K562 (cell line): ENCODE data around the gene SCN4A. TPM values are rescaled to one million over a fixed set of nuclear protein-coding genes. Genes with fewer than 3 reads are reported as not detected.

Experiments used
- ATAC-seq: fragments of 200-7000 bp; cut with Tn5 transposase; 3 replicates; pipeline ENCODE4 v1.9.1; 2020; ENCODE audit warnings: moderate library complexity
- BruUV-seq: library from RNA; stranded (reverse); fragments of 400-500 nt; replicated peaks from 2 replicates; lab custom pipeline; 2021; lab: Mats Ljungman, UMichigan
- CTCF ChIA-PET: fragments of 300-600 bp; formaldehyde crosslinking; extraction: SDS; loops from one replicate; lab custom pipeline; 2021; ENCODE audit warnings: low intra/inter-chr PET ratio; lab: Yijun Ruan, JAX
- POLR2A ChIA-PET: fragments of 300-600, 350-650 bp; sonication (Branson Sonifier 250); formaldehyde crosslinking; extraction: SDS; loops from one replicate; lab custom pipeline; 2021; ENCODE audit warnings: antibody characterized with exemption, inconsistent platforms; lab: Yijun Ruan, JAX
- DNase-seq, 4 experiments: peaks; one replicate each; pipeline versions ENCODE4 v3.0.0 to v3.0.0-alpha.2; 2011 to 2018; ENCODE audit warnings: low spot score in 3 of 4, mixed read lengths in 3 of 4; ENCODE audit errors: extremely low read depth in 1 of 4
- FAIRE-seq: peaks from 2 replicates; lab custom pipeline; 2011; peaks lifted over from hg19 to GRCh38; lab: Jason Lieb, UNC
- H2AFZ ChIP-seq: 2 replicates; pipeline ENCODE4 v1.6.0; 2011; ENCODE audit warnings: low read depth, low read length, control low read depth, inconsistent platforms
- H3K27ac ChIP-seq: fragments of 200-600 bp; 3 replicates; pipeline ENCODE4 v1.8.0; 2011; ENCODE audit warnings: low read depth, mild to moderate bottlenecking, control low read depth, inconsistent platforms, low read length, moderate library complexity, mixed read lengths; ENCODE audit errors: extremely low read depth
- H3K27me3 ChIP-seq, 2 experiments: fragments of 300-600 bp in 1 of 2; 2 replicates in 1 of 2; 3 replicates in 1 of 2; pipeline versions ENCODE4 v1.6.0 to v1.8.0; 2011; ENCODE audit warnings: inconsistent platforms in 2 of 2, low read length in 2 of 2, mild to moderate bottlenecking in 1 of 2, mixed read lengths in 1 of 2, moderate library complexity in 1 of 2; ENCODE audit not compliant: control insufficient read depth in 2 of 2, insufficient read depth in 2 of 2
- H3K36me3 ChIP-seq: fragments of 300-600 bp; 3 replicates; pipeline ENCODE4 v1.8.0; 2011; ENCODE audit warnings: mild to moderate bottlenecking, low read length, inconsistent platforms; ENCODE audit not compliant: control insufficient read depth, insufficient read depth
- H3K4me1 ChIP-seq, 2 experiments: fragments of 200-600 bp in 1 of 2; replicated peaks in 1 of 2; 2 replicates in 1 of 2; 3 replicates in 1 of 2; pipeline versions ENCODE4 v1.5.1 to v1.8.0; 2011; ENCODE audit warnings: inconsistent platforms in 2 of 2, low read length in 2 of 2, mild to moderate bottlenecking in 1 of 2, mixed read lengths in 1 of 2, moderate library complexity in 1 of 2; ENCODE audit not compliant: control insufficient read depth in 2 of 2, insufficient read depth in 2 of 2
- H3K4me2 ChIP-seq: 2 replicates; pipeline ENCODE4 v1.6.1; 2011; ENCODE audit warnings: low read length, control low read depth, inconsistent platforms, mixed read lengths; ENCODE audit not compliant: insufficient read depth
- H3K4me3 ChIP-seq: fragments of 200-600 bp; sonication (generic), shearing (Covaris generic); 2 replicates; pipeline ENCODE4 v1.5.1; 2016; ENCODE audit warnings: control low read depth, inconsistent platforms
- H3K79me2 ChIP-seq: fragments of 200-600 bp; 3 replicates; pipeline ENCODE4 v1.8.0; 2011; ENCODE audit warnings: low read length, inconsistent platforms; ENCODE audit not compliant: control insufficient read depth, insufficient read depth
- H3K9ac ChIP-seq, 2 experiments: 2 replicates each; pipeline versions ENCODE4 v1.6.0 to v1.6.1; 2011; ENCODE audit warnings: low read depth in 2 of 2, low read length in 2 of 2, control low read depth in 1 of 2, inconsistent platforms in 1 of 2, mild to moderate bottlenecking in 1 of 2, mixed read lengths in 1 of 2; ENCODE audit not compliant: insufficient read depth in 1 of 2
- H3K9me1 ChIP-seq: one replicate; pipeline ENCODE4 v1.6.0; 2011; ENCODE audit warnings: inconsistent platforms, mild to moderate bottlenecking, low read length, moderate library complexity; ENCODE audit not compliant: control insufficient read depth, insufficient read depth
- H3K9me3 ChIP-seq: replicated peaks from 2 replicates; pipeline ENCODE4 v1.5.1; 2011; ENCODE audit warnings: low read depth, low read length, inconsistent platforms; ENCODE audit not compliant: control insufficient read depth, insufficient read depth
- H4K20me1 ChIP-seq: replicated peaks from 2 replicates; pipeline ENCODE4 v1.6.1; 2011; ENCODE audit warnings: low read length, inconsistent platforms, mixed read lengths; ENCODE audit not compliant: control insufficient read depth, insufficient read depth
- IRF1 ChIP-seq: sonication (generic); formaldehyde crosslinking; IDR thresholded peaks from 2 replicates; pipeline ENCODE4 v1.8.0; 2022; ENCODE audit warnings: missing genetic modification reagents, mild to moderate bottlenecking, borderline replicate concordance
- JUN ChIP-seq, 2 experiments: sonication (generic) in 1 of 2; formaldehyde crosslinking in 1 of 2; IDR thresholded peaks; 2 replicates each; pipeline versions ENCODE4 v1.6.1 to v1.8.0; 2012 to 2022; ENCODE audit warnings: borderline replicate concordance in 2 of 2, mild to moderate bottlenecking in 2 of 2, improper control_type of control experiment in 1 of 2, low read depth in 1 of 2, low read length in 1 of 2, missing genetic modification reagents in 1 of 2
- KDM1A ChIP-seq, 2 experiments: fragments of 450-650 bp; IDR thresholded peaks; 2 replicates each; pipeline ENCODE4 v1.6.1; 2016; ENCODE audit warnings: mild to moderate bottlenecking in 2 of 2
- MEIS2 ChIP-seq: fragments of 450-650 bp; IDR thresholded peaks from 2 replicates; pipeline ENCODE4 v1.6.1; 2014; ENCODE audit warnings: mild to moderate bottlenecking; ENCODE audit not compliant: partially characterized antibody
- NR4A1 ChIP-seq, 2 experiments: fragments of 250-450 bp in 1 of 2; fragments of 450-650 bp in 1 of 2; sonication (Bioruptor Pico) in 1 of 2; IDR thresholded peaks; 2 replicates each; pipeline versions ENCODE4 v1.4.0 to v1.6.1; 2016 to 2020; ENCODE audit warnings: mild to moderate bottlenecking in 2 of 2, missing compliant biosample characterization in 1 of 2, missing genetic modification characterization in 1 of 2, moderate library complexity in 1 of 2
- RAD51 ChIP-seq: fragments of 450-650 bp; IDR thresholded peaks from 2 replicates; pipeline ENCODE4 v1.7.1; 2016; ENCODE audit warnings: low read depth, mild to moderate bottlenecking, borderline replicate concordance
- RBFOX2 ChIP-seq: fragments of 200-400 bp; formaldehyde crosslinking; IDR thresholded peaks from 2 replicates; pipeline ENCODE4 v1.6.1; 2017; ENCODE audit warnings: low read depth, mild to moderate bottlenecking, low read length, moderate library complexity
- ZFP36 ChIP-seq: fragments of 150-350 bp; IDR thresholded peaks from 2 replicates; pipeline ENCODE4 v1.6.1; 2018; ENCODE audit warnings: low read length, low read depth; ENCODE audit not compliant: partially characterized antibody
- ZNF175 ChIP-seq: fragments of 200-800 bp; sonication (Bioruptor generic); IDR thresholded peaks from 2 replicates; pipeline ENCODE4 v1.6.1; 2016; ENCODE audit warnings: low read depth, mild to moderate bottlenecking, missing genetic modification characterization, missing compliant biosample characterization
- ZNF232 ChIP-seq: sonication (generic); formaldehyde crosslinking; IDR thresholded peaks from 2 replicates; pipeline ENCODE4 v1.8.0; 2022; ENCODE audit warnings: mild to moderate bottlenecking, missing genetic modification reagents
- ZNF668 ChIP-seq: fragments of 250-450 bp; sonication (Bioruptor Pico); IDR thresholded peaks from 2 replicates; pipeline ENCODE4 v1.8.0; 2022; ENCODE audit warnings: mild to moderate bottlenecking, inconsistent platforms
- WGBS: fragments of 100-300 bp; shearing (Covaris generic); methylation state at CpG from one replicate; pipeline ENCODE4 v1.1.6; 2016; ENCODE audit warnings: low coverage, mixed read lengths; ENCODE audit not compliant: insufficient coverage; ENCODE audit errors: missing lambda C conversion rate; 5-methylcytosine and 5-hydroxymethylcytosine counted together
- in situ Hi-C: fragments of 300-500 bp; cut with MboI; formaldehyde crosslinking; loops from 4 replicates; pipeline ENCODE4 v1.15.0; 2018; ENCODE audit warnings: inconsistent platforms, mixed read lengths
- intact Hi-C: fragments of 100-400 bp; cut with micrococcal nuclease; formaldehyde crosslinking; loops from 2 replicates; pipeline ENCODE4 v1.14.2; 2022
- polyA plus RNA-seq, 8 experiments: library from polyadenylated mRNA; depleted of rRNA in 4 of 8; stranded (reverse) in 5 of 8; unstranded in 3 of 8; fragments of >200 nt; fragmentation: Nextera tagmentation in 2 of 8; fragmentation: Illumina TruSeq in 1 of 8; extraction: Ambion mirVana in 2 of 8; extraction: Trizol in 1 of 8; gene quantifications; 2 replicates each; pipeline versions ENCODE4 v1.2.1 to v1.2.3, GENCODE V29; 2011 to 2014; ENCODE audit warnings: inconsistent platforms in 1 of 8, missing spikeins in 1 of 8
- total RNA-seq, 7 experiments: library from RNA; depleted of rRNA in 6 of 7; stranded (reverse); fragments of >200 nt in 6 of 7; fragmentation: Illumina TruSeq in 2 of 7; extraction: Trizol in 2 of 7; gene quantifications; 2 replicates each; pipeline versions ENCODE4 v1.2.1 to v1.2.3, GENCODE V29; 2011 to 2021; ENCODE audit warnings: low replicate concordance in 1 of 7
- TF ChIP-seq, protein P1 (sequence below): fragments of 450-650 bp; conservative IDR thresholded peaks from 2 replicates; pipeline ENCODE4 v1.6.1; 2016; ENCODE audit warnings: missing genetic modification characterization, low read depth, mild to moderate bottlenecking, control low read depth, missing compliant biosample characterization

Gene SCN4A
- total and polyA plus RNA-seq, 9 of the 15 experiments (the other 6 are each of a cell fraction or from before 2014, with no cell fraction given) = 0.29 to 2.6 (median 1.4) TPM

GRCh38 chr17:63969278-63969677 lies 3.4 kb downstream of the SCN4A start (continued):
- TF ChIP-seq, protein P1, sequence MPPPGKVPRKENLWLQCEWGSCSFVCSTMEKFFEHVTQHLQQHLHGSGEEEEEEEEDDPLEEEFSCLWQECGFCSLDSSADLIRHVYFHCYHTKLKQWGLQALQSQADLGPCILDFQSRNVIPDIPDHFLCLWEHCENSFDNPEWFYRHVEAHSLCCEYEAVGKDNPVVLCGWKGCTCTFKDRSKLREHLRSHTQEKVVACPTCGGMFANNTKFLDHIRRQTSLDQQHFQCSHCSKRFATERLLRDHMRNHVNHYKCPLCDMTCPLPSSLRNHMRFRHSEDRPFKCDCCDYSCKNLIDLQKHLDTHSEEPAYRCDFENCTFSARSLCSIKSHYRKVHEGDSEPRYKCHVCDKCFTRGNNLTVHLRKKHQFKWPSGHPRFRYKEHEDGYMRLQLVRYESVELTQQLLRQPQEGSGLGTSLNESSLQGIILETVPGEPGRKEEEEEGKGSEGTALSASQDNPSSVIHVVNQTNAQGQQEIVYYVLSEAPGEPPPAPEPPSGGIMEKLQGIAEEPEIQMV (tag) = no peak
- TF ChIP-seq KDM1A (IDR thresholded peaks at IDR 0.05) (no peak), ZNF175 (CRISPR knock-in tag) (no peak), RBFOX2 (no peak)

DNA sequence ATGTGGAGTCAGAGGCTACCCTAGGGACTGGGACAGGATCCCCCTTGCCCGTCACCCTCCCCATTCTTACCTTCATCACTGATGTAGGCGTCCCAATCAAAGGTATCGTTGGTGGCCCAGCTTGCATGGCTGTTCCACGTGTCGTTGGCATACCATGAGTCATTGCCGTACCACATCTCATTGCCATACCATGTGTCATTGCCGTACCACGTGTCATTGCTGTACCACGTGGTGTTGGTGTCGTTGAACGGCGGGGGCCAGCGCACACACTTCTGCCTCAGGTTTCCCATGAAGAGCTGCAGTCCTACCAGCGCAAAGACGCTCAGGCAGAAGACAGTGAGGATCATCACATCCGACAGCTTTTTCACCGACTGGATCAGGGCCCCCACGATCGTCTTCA lies 4.8 kb downstream of the SCN4A start:
- Histone ChIP-seq H3K9me1 (peaks cover 2% of the 10 kb centered on the region), H4K20me1 (no peaks in the 10 kb centered on the region), H3K36me3 (no peaks in the 10 kb centered on the region), H3K4me3 (no peak overlapping the region), H3K27me3 (peaks cover 2 to 27% of the 10 kb centered on the region in 2 experiments; a peak in 4 of 5 replicates), H3K4me2 (no peak overlapping the region; the same call in 1 of the 2 replicates), H3K9me3 (no peaks in the 10 kb centered on the region), H2AFZ (peak overlapping the region; percentile 60), H3K79me2 (no peaks in the 10 kb centered on the region), H3K9ac (0 out of 4 replicates have a peak overlapping the region, but pooled peaks of 1 of the 2 experiments have one; percentile 4), H3K4me1 (peaks cover 5 to 16% of the 10 kb centered on the region in 2 experiments; a peak in 4 of 5 replicates), H3K27ac (no peak overlapping the region)
- intact Hi-C loops = no loop called here
- POLR2A ChIA-PET = interaction anchor here (1.0 to 1.7 kb wide), 3 partner anchors 9 to 29 kb away, joined by 3 to 6 read pairs (median 5); no protein-coding TSS in a partner anchor
- BruUV-seq = no TSS peak
- FAIRE-seq (no peak), ATAC-seq (peak; percentile 70), DNase-seq (peak in 2 of 4 experiments; percentile 19 to 32)
- CTCF ChIA-PET = no interaction called here
- in situ Hi-C loops = no loop called here
- WGBS = 32% methylated on average over 19 of the region's 19 CpGs
- TF ChIP-seq MEIS2 = no peak
- 0 out of 2 replicates have a peak, but pooled peaks have one; percentile 18 for TF ChIP-seq JUN (IDR thresholded peaks at IDR 0.05; ENCODE audit: borderline replicate concordance, low read depth, low read length)
- no peak for TF ChIP-seq JUN (CRISPR knock-in tag; IDR thresholded peaks at IDR 0.05; ENCODE audit: borderline replicate concordance)
- no peak for TF ChIP-seq ZFP36
- TF ChIP-seq ZNF232 (CRISPR knock-in tag) = 0 out of 2 replicates have a peak, but pooled peaks have one; percentile 53
- no peak for TF ChIP-seq IRF1 (CRISPR knock-in tag)
- TF ChIP-seq NR4A1 (CRISPR knock-in tag; IDR thresholded peaks at IDR 0.05) = no peak
- TF ChIP-seq NR4A1 (tag; IDR thresholded peaks at IDR 0.05) = no peak
- no peak for TF ChIP-seq ZNF668 (CRISPR knock-in tag)
- TF ChIP-seq RAD51 = peak; percentile 88
